Measurements from ENCODE around the gene SIGLEC14. TPM values are rescaled to one million over a fixed set of nuclear protein-coding genes. Genes with fewer than 3 reads are reported as not detected.

Gene SIGLEC14
- total RNA-seq, 1 experiment from 2014 or later, result not detected

DNA sequence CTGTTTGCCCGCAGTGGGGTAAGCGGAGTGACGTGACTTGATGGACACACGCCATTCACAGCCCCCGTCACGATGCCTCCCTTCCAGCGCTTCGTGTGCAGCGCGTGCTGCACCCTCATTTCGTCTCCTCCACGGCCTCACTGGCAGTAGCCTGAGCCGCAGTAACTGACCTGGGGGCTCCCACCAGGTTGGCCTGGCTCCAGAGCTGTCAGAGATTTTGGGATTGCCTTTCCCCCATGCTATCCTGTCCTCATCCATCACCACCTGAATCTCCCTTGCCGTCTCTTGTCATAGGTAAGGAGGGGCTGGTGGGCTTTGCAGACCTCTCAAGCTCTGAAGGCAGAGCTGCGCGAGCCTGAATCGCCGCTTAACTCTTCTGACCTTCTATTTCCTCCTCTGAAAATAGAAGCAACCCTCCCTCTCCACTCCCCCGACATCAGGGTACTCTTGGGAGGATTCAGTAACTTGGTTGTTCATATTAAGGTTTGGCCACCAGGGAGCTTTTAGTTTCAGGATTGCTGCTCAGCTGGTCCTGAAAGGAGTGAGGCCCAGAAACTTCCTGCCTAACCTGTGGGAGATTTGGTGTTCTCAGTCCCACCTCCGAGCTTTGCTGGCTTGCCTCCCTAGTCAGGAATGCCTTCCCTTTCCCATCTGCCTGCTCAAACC lies 44.3 kb downstream of the SIGLEC14 start:
- Histone ChIP-seq H3K4me3 (ENCODE audit: low read depth, low read length, poor library complexity, severe bottlenecking) (no peak overlapping the region), H3K36me3 (ENCODE audit: insufficient read depth, low read length, poor library complexity, severe bottlenecking) (no peaks in the 10 kb centered on the region), H3K4me1 (ENCODE audit: insufficient read depth, low read length, poor library complexity, severe bottlenecking) (no peaks in the 10 kb centered on the region), H3K9me3 (ENCODE audit: low read depth, low read length, poor library complexity, severe bottlenecking) (no peaks in the 10 kb centered on the region), H3K27me3 (replicated peaks; ENCODE audit: insufficient read depth, low read depth, low read length, poor library complexity) (no peaks in the 10 kb centered on the region), H3K27ac (ENCODE audit: low read depth, low read length, poor library complexity, severe bottlenecking) (no peak overlapping the region)
- TF ChIP-seq, protein P1, sequence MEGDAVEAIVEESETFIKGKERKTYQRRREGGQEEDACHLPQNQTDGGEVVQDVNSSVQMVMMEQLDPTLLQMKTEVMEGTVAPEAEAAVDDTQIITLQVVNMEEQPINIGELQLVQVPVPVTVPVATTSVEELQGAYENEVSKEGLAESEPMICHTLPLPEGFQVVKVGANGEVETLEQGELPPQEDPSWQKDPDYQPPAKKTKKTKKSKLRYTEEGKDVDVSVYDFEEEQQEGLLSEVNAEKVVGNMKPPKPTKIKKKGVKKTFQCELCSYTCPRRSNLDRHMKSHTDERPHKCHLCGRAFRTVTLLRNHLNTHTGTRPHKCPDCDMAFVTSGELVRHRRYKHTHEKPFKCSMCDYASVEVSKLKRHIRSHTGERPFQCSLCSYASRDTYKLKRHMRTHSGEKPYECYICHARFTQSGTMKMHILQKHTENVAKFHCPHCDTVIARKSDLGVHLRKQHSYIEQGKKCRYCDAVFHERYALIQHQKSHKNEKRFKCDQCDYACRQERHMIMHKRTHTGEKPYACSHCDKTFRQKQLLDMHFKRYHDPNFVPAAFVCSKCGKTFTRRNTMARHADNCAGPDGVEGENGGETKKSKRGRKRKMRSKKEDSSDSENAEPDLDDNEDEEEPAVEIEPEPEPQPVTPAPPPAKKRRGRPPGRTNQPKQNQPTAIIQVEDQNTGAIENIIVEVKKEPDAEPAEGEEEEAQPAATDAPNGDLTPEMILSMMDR (conservative IDR thresholded peaks at IDR 0.05; ENCODE audit: low read depth, low read length), result no peak
- TF ChIP-seq EZH2 (IDR thresholded peaks at IDR 0.05; ENCODE audit: borderline replicate concordance, low read depth, low read length, poor library complexity, severe bottlenecking), result no peak
- intact Hi-C loops (cut with micrococcal nuclease; ENCODE audit: unreplicated experiment), result loop anchor here (10.0 kb wide), 1 partner anchor 202 kb away; no protein-coding TSS in a partner anchor
- ChIA-PET CTCF (no interaction called here), POLR2A (ENCODE audit: low non-redundant PET) (no interaction called here)
- no TSS peak for BruUV-seq (replicated peaks)
- no peak for DNase-seq (ENCODE audit: low spot score)

DNA sequence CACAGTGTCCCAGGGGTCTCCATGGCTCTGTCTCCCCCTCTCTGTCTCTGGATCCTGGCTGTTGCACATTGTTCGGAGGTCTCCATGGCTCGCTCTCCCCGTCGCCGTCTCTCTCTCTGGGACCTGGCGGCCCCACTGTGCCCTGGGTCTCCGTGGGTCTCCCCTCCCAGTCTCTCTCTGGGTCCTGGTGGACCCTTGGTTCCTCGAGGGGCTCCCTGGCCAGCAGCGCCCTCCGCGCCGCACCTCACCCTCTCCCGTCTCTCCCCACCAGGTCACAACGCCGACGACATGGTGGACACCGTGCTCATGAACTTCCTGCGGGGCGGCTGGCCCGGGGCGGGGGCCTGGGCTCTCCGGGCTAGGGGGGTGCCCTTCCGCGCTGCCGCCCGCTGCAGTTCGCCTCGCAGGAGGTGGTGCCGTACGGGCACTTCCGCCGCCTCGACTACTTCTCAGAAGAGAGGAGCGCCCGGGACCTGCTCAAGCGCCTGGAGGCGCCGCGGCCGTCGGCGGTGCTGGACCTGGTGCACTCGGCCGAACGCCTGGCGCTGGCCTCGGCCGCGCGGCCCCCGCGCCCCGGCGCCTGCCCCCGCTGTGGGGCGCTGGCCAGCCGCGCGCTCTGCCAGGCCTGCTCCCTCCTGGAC lies 45.6 kb downstream of the SIGLEC14 start:
- Histone ChIP-seq H3K27ac (ENCODE audit: low read depth, low read length, poor library complexity, severe bottlenecking) (no peak overlapping the region), H3K9me3 (ENCODE audit: low read depth, low read length, poor library complexity, severe bottlenecking) (no peaks in the 10 kb centered on the region), H3K4me1 (ENCODE audit: insufficient read depth, low read length, poor library complexity, severe bottlenecking) (no peaks in the 10 kb centered on the region), H3K27me3 (replicated peaks; ENCODE audit: insufficient read depth, low read depth, low read length, poor library complexity) (no peaks in the 10 kb centered on the region), H3K36me3 (ENCODE audit: insufficient read depth, low read length, poor library complexity, severe bottlenecking) (no peaks in the 10 kb centered on the region), H3K4me3 (ENCODE audit: low read depth, low read length, poor library complexity, severe bottlenecking) (no peak overlapping the region)
- TF ChIP-seq, protein P1 (conservative IDR thresholded peaks at IDR 0.05; ENCODE audit: low read depth, low read length), result no peak
- TF ChIP-seq EZH2 (IDR thresholded peaks at IDR 0.05; ENCODE audit: borderline replicate concordance, low read depth, low read length, poor library complexity, severe bottlenecking), result no peak
- CTCF ChIA-PET, result no interaction called here
- POLR2A ChIA-PET (ENCODE audit: low non-redundant PET), result no interaction called here
- no TSS peak for BruUV-seq (replicated peaks)
- DNase-seq (ENCODE audit: low spot score), result no peak
- intact Hi-C loops (cut with micrococcal nuclease; ENCODE audit: unreplicated experiment), result loop anchor here (10.0 kb wide), 1 partner anchor 204 kb away; no protein-coding TSS in a partner anchor

DNA sequence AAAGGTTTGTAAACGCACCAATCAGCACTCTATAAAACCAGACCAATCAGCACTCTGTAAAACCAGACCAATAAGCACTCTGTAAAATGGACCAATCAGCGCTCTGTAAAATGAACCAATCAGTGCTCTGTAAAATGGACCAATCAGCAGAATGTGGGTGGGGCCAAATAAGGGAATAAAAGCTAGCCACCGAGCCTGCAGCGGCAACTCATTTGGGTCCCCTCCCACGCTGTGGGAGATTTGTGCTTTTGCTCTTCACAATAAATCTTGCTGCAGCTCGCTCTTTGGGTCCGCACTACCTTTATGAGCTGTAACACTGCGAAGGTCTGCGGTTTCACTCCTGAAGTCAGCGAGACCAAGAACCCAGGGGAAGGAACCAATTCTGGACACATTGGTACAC lies 47.5 kb downstream of the SIGLEC14 start:
- TF ChIP-seq, protein P1 (conservative IDR thresholded peaks at IDR 0.05; ENCODE audit: low read depth, low read length), result no peak
- TF ChIP-seq EZH2 (IDR thresholded peaks at IDR 0.05; ENCODE audit: borderline replicate concordance, low read depth, low read length, poor library complexity, severe bottlenecking), result no peak
- intact Hi-C loops (cut with micrococcal nuclease; ENCODE audit: unreplicated experiment), result no loop called here
- Histone ChIP-seq H3K4me1 (ENCODE audit: insufficient read depth, low read length, poor library complexity, severe bottlenecking) (no peaks in the 10 kb centered on the region), H3K27me3 (replicated peaks; ENCODE audit: insufficient read depth, low read depth, low read length, poor library complexity) (no peaks in the 10 kb centered on the region), H3K4me3 (ENCODE audit: low read depth, low read length, poor library complexity, severe bottlenecking) (no peak overlapping the region), H3K27ac (ENCODE audit: low read depth, low read length, poor library complexity, severe bottlenecking) (no peak overlapping the region), H3K9me3 (ENCODE audit: low read depth, low read length, poor library complexity, severe bottlenecking) (no peaks in the 10 kb centered on the region), H3K36me3 (ENCODE audit: insufficient read depth, low read length, poor library complexity, severe bottlenecking) (no peaks in the 10 kb centered on the region)
- ChIA-PET POLR2A (ENCODE audit: low non-redundant PET) (no interaction called here), CTCF (no interaction called here)
- DNase-seq (ENCODE audit: low spot score), result no peak
- BruUV-seq (replicated peaks), result no TSS peak
